Measurements from ENCODE around the gene SKIL.
"Not testable (repeated sequence)": the region's sequence is repeated elsewhere in the genome, so short reads cannot be mapped to it uniquely, and the experiment has no call there.

SKIL gene

GRCh38 chr3:170323331-170323730, 34.2 kb upstream of the SKIL start:
- H3F3A ChIP-seq (ENCODE audit: insufficient read depth, low read length): no peaks in the 10 kb centered on the region
- H4K20me1 ChIP-seq (ENCODE audit: insufficient read depth, low read length): no peaks in the 10 kb centered on the region
- H3K27me3 ChIP-seq (replicated peaks; ENCODE audit: insufficient read depth, low read length): no peaks in the 10 kb centered on the region
- H3K4me2 ChIP-seq (ENCODE audit: low read depth, low read length): no peak overlapping the region
- no peaks in the 10 kb centered on the region for H3K9me2 ChIP-seq (replicated peaks; ENCODE audit: insufficient read depth, low read length)
- H3K27ac ChIP-seq (ENCODE audit: low read length): no peak overlapping the region
- no peaks in the 10 kb centered on the region for H3K9me3 ChIP-seq (replicated peaks; ENCODE audit: insufficient read depth, low read length)
- DNase-seq: no peak
- peaks cover 11% of the 10 kb centered on the region for H3K4me1 ChIP-seq (ENCODE audit: low read length)
- H3K79me2 ChIP-seq (ENCODE audit: low read length): no peaks in the 10 kb centered on the region
- H3K36me3 ChIP-seq (replicated peaks; ENCODE audit: insufficient read depth, low read length): no peaks in the 10 kb centered on the region
- no peak overlapping the region for H3K4me3 ChIP-seq (ENCODE audit: low read length)
- TF ChIP-seq EZH2phosphoT487 (IDR thresholded peaks at IDR 0.05; ENCODE audit: low read length): no peak
- TF ChIP-seq CTCF (IDR thresholded peaks at IDR 0.05; ENCODE audit: low read length): no peak
- TF ChIP-seq EZH2 (optimal IDR thresholded peaks at IDR 0.05; ENCODE audit: low read depth, low read length): no peak
- no peak overlapping the region for H2AFZ ChIP-seq (ENCODE audit: low read length)
- H3K9ac ChIP-seq (ENCODE audit: low read length): no peak overlapping the region

- H3F3A ChIP-seq (ENCODE audit: insufficient read depth, low read length): no peaks in the 10 kb centered on the region
- H4K20me1 ChIP-seq (ENCODE audit: insufficient read depth, low read length): no peaks in the 10 kb centered on the region
- DNase-seq: no peak
- no peaks in the 10 kb centered on the region for H3K9me3 ChIP-seq (replicated peaks; ENCODE audit: insufficient read depth, low read length)
- TF ChIP-seq CTCF (IDR thresholded peaks at IDR 0.05; ENCODE audit: low read length) (no peak), EZH2phosphoT487 (IDR thresholded peaks at IDR 0.05; ENCODE audit: low read length) (no peak), EZH2 (optimal IDR thresholded peaks at IDR 0.05; ENCODE audit: low read depth, low read length) (no peak)
- no peaks in the 10 kb centered on the region for H3K9me2 ChIP-seq (replicated peaks; ENCODE audit: insufficient read depth, low read length)
- H2AFZ ChIP-seq (ENCODE audit: low read length): no peak overlapping the region
- no peaks in the 10 kb centered on the region for H3K27me3 ChIP-seq (replicated peaks; ENCODE audit: insufficient read depth, low read length)
- H3K4me2 ChIP-seq (ENCODE audit: low read depth, low read length): no peak overlapping the region
- H3K79me2 ChIP-seq (ENCODE audit: low read length): no peaks in the 10 kb centered on the region
- no peak overlapping the region for H3K4me3 ChIP-seq (ENCODE audit: low read length)
- H3K36me3 ChIP-seq (replicated peaks; ENCODE audit: insufficient read depth, low read length): no peaks in the 10 kb centered on the region
- H3K9ac ChIP-seq (ENCODE audit: low read length): no peak overlapping the region
- H3K4me1 ChIP-seq (ENCODE audit: low read length): peaks cover 11% of the 10 kb centered on the region
- H3K27ac ChIP-seq (ENCODE audit: low read length): no peak overlapping the region
Observed at GRCh38 chr3:170324962-170325361, 32.6 kb upstream of the SKIL start.

- Histone ChIP-seq H3K4me3 (ENCODE audit: low read length) (no peak overlapping the region), H3K4me1 (ENCODE audit: low read length) (0 out of 2 replicates have a peak, but pooled peaks cover under 1% of the 10 kb centered on the region), H3K36me3 (replicated peaks; ENCODE audit: insufficient read depth, low read length) (no peaks in the 10 kb centered on the region), H2AFZ (ENCODE audit: low read length) (no peak overlapping the region), H3K4me2 (ENCODE audit: low read depth, low read length) (no peak overlapping the region), H3K9ac (ENCODE audit: low read length) (no peak overlapping the region), H3F3A (ENCODE audit: insufficient read depth, low read length) (no peaks in the 10 kb centered on the region), H3K9me2 (replicated peaks; ENCODE audit: insufficient read depth, low read length) (no peaks in the 10 kb centered on the region), H3K27ac (ENCODE audit: low read length) (no peak overlapping the region), H3K79me2 (ENCODE audit: low read length) (no peaks in the 10 kb centered on the region), H3K9me3 (replicated peaks; ENCODE audit: insufficient read depth, low read length) (no peaks in the 10 kb centered on the region), H3K27me3 (replicated peaks; ENCODE audit: insufficient read depth, low read length) (no peaks in the 10 kb centered on the region), H4K20me1 (ENCODE audit: insufficient read depth, low read length) (no peaks in the 10 kb centered on the region)
- DNase-seq: no peak
- TF ChIP-seq EZH2phosphoT487 (IDR thresholded peaks at IDR 0.05; ENCODE audit: low read length) (no peak), EZH2 (optimal IDR thresholded peaks at IDR 0.05; ENCODE audit: low read depth, low read length) (no peak), CTCF (IDR thresholded peaks at IDR 0.05; ENCODE audit: low read length) (no peak)
Observed at GRCh38 chr3:170327040-170327808, 30.3 kb upstream of the SKIL start.

- not testable (repeated sequence) for H3K4me2 ChIP-seq (ENCODE audit: low read depth, low read length); H2AFZ ChIP-seq (ENCODE audit: low read length); H3K4me1 ChIP-seq (ENCODE audit: low read length); DNase-seq; H4K20me1 ChIP-seq (ENCODE audit: insufficient read depth, low read length); H3K79me2 ChIP-seq (ENCODE audit: low read length); H3K27ac ChIP-seq (ENCODE audit: low read length); H3K4me3 ChIP-seq (ENCODE audit: low read length); H3K36me3 ChIP-seq (replicated peaks; ENCODE audit: insufficient read depth, low read length); H3F3A ChIP-seq (ENCODE audit: insufficient read depth, low read length); H3K27me3 ChIP-seq (replicated peaks; ENCODE audit: insufficient read depth, low read length); H3K9me2 ChIP-seq (replicated peaks; ENCODE audit: insufficient read depth, low read length); H3K9ac ChIP-seq (ENCODE audit: low read length); H3K9me3 ChIP-seq (replicated peaks; ENCODE audit: insufficient read depth, low read length)
Observed at GRCh38 chr3:170327868-170328548, 29.5 kb upstream of the SKIL start.

Data from MM.1S (cell line).